Activated naive CD4-positive, alpha-beta T cell treated with anti-CD3 and anti-CD28 coated beads, Interleukin-2, amount 10 ng/mL, durations not matched to agents 5 hours and 36 hours (primary cell): ENCODE data around the gene WDR20. TPM values are rescaled to one million over a fixed set of nuclear protein-coding genes. Genes with fewer than 3 reads are reported as not detected.

Source experiments
- total RNA-seq, 2 experiments: library from RNA; stranded (reverse); gene quantifications; one replicate each; pipeline ENCODE4 v1.2.3, GENCODE V29; 2021

Gene WDR20, protein sequence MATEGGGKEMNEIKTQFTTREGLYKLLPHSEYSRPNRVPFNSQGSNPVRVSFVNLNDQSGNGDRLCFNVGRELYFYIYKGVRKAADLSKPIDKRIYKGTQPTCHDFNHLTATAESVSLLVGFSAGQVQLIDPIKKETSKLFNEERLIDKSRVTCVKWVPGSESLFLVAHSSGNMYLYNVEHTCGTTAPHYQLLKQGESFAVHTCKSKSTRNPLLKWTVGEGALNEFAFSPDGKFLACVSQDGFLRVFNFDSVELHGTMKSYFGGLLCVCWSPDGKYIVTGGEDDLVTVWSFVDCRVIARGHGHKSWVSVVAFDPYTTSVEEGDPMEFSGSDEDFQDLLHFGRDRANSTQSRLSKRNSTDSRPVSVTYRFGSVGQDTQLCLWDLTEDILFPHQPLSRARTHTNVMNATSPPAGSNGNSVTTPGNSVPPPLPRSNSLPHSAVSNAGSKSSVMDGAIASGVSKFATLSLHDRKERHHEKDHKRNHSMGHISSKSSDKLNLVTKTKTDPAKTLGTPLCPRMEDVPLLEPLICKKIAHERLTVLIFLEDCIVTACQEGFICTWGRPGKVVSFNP
- total RNA-seq, result 10 to 100 TPM; 24.3 to 28.8 TPM

GRCh38 chr14:102139286-102140026 is at the start of gene WDR20:
Gene WDR20, plus strand, starts transcription at chr14:102139897. Its CDS starts 27 bp downstream, at chr14:102139924.

Other genes with a start within 250 kb of the WDR20 start
- 100 to 1,000 TPM; 222 to 245 TPM for gene DYNC1H1, start 175.3 kb upstream of the WDR20 start, total RNA-seq
- 100 to 1,000 TPM; 388 to 401 TPM for gene HSP90AA1, start 52.9 kb upstream of the WDR20 start, total RNA-seq
- under 1 TPM; 0.35 to 0.82 TPM for gene MOK, start 165.3 kb downstream of the WDR20 start, total RNA-seq
- 10 to 100 TPM; 16.4 to 18.5 TPM for gene ZNF839, start 179.8 kb downstream of the WDR20 start, total RNA-seq
- gene CINP, start 223.0 kb downstream of the WDR20 start, total RNA-seq, result 10 to 100 TPM; 27.6 to 30.0 TPM
- 1 to 10 TPM; 8.0 to 8.1 TPM for gene TECPR2, start 223.0 kb downstream of the WDR20 start, total RNA-seq